NB4 (cell line): ENCODE results near the gene C1orf174.

Experiments used
- POLR2A ChIP-seq: IDR thresholded peaks from 2 replicates; pipeline ENCODE4 v1.6.1; 2011; ENCODE audit warnings: mild to moderate bottlenecking; ENCODE audit not compliant: insufficient read length; ENCODE audit errors: extremely low read depth
- TF ChIP-seq, protein P1 (sequence below): IDR thresholded peaks from one replicate; pipeline ENCODE4 v1.5.1; 2012; ENCODE audit warnings: low read depth, low read length
- TF ChIP-seq, protein P2 (sequence below): IDR thresholded peaks from 2 replicates; pipeline ENCODE4 v1.6.1; 2011; ENCODE audit warnings: low read depth, low read length

DNA sequence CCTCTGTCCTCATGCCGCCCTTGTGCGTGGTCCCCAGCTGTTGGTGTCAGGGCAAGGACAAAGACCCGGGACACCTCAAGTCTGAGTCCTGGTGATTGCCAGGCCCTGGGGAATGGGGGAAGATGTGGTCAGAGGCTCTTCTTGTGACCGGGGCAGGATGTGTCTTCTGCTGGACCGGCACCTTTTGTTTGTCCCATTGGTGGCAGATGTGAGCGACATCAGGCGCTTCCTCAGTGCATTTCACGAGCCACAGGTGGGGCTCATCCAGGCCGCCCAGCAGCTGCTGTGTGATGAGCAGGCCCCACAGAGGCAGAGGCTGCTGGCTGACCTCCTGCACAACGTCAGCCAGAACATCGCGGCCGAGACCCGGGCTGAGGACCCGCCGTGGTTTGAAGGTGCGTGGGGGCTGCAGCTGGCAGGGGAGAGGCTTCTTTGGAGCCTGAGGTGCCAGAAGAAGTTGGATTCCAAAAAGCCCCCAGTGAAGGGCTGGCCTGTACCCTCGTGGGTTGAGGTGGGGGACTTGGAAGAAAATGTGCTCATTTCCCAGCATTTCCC is 34.4 kb downstream of the C1orf174 start:
- TF ChIP-seq, protein P1, sequence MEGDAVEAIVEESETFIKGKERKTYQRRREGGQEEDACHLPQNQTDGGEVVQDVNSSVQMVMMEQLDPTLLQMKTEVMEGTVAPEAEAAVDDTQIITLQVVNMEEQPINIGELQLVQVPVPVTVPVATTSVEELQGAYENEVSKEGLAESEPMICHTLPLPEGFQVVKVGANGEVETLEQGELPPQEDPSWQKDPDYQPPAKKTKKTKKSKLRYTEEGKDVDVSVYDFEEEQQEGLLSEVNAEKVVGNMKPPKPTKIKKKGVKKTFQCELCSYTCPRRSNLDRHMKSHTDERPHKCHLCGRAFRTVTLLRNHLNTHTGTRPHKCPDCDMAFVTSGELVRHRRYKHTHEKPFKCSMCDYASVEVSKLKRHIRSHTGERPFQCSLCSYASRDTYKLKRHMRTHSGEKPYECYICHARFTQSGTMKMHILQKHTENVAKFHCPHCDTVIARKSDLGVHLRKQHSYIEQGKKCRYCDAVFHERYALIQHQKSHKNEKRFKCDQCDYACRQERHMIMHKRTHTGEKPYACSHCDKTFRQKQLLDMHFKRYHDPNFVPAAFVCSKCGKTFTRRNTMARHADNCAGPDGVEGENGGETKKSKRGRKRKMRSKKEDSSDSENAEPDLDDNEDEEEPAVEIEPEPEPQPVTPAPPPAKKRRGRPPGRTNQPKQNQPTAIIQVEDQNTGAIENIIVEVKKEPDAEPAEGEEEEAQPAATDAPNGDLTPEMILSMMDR, result no peak
- TF ChIP-seq, protein P2, sequence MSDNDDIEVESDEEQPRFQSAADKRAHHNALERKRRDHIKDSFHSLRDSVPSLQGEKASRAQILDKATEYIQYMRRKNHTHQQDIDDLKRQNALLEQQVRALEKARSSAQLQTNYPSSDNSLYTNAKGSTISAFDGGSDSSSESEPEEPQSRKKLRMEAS, result no peak
- no peak for TF ChIP-seq POLR2A
